Calu3 (cell line): ENCODE results near the gene ENTPD1. TPM values are rescaled to one million over a fixed set of nuclear protein-coding genes. Genes with fewer than 3 reads are reported as not detected.
"Not testable (repeated sequence)": the region's sequence is repeated elsewhere in the genome, so short reads cannot be mapped to it uniquely, and the experiment has no call there.

ENCODE experiments used
- BruUV-seq: library from RNA; stranded (reverse); fragments of 400-500 nt; replicated peaks from 2 replicates; lab custom pipeline; 2021; lab: Mats Ljungman, UMichigan
- CTCF ChIA-PET: fragments of 300-600 bp; sonication (Branson Sonifier 250); formaldehyde crosslinking; loops from one replicate; lab custom pipeline; 2022; ENCODE audit warnings: antibody characterized with exemption; lab: Charles Lee
- DNase-seq: peaks from one replicate; pipeline ENCODE4 v3.0.0; 2022
- H3K27ac Mint-ChIP-seq: one replicate; pipeline ENCODE4 v1.8.0; 2022; ENCODE audit warnings: mixed read lengths; ENCODE audit not compliant: unreplicated experiment
- H3K27me3 Mint-ChIP-seq: one replicate; pipeline ENCODE4 v1.8.0; 2022; ENCODE audit warnings: mixed read lengths; ENCODE audit not compliant: unreplicated experiment
- H3K36me3 Mint-ChIP-seq: one replicate; pipeline ENCODE4 v1.8.0; 2022; ENCODE audit warnings: mild to moderate bottlenecking, moderate library complexity, mixed read lengths; ENCODE audit not compliant: insufficient read depth, unreplicated experiment
- H3K4me1 Mint-ChIP-seq: one replicate; pipeline ENCODE4 v1.8.0; 2022; ENCODE audit warnings: mild to moderate bottlenecking, low read depth, mixed read lengths; ENCODE audit not compliant: unreplicated experiment
- H3K4me3 Mint-ChIP-seq: one replicate; pipeline ENCODE4 v1.8.0; 2022; ENCODE audit warnings: mild to moderate bottlenecking, low read depth, moderate library complexity, mixed read lengths; ENCODE audit not compliant: unreplicated experiment
- H3K9me3 Mint-ChIP-seq: one replicate; pipeline ENCODE4 v1.8.0; 2022; ENCODE audit warnings: low read depth, mixed read lengths; ENCODE audit not compliant: unreplicated experiment
- intact Hi-C: fragments of 100-400 bp; cut with micrococcal nuclease; formaldehyde crosslinking; loops from one replicate; pipeline ENCODE4 v1.10.0; 2022; ENCODE audit not compliant: unreplicated experiment
- total RNA-seq: library from RNA; stranded (reverse); gene quantifications from 2 replicates; pipeline ENCODE4 v1.2.3, GENCODE V29; 2022
- TF ChIP-seq, protein P1 (sequence below): fragments of 200-600 bp; IDR thresholded peaks from one replicate; pipeline ENCODE4 v1.8.0; 2022; ENCODE audit warnings: antibody characterized with exemption; ENCODE audit not compliant: unreplicated experiment

ENTPD1 gene
- total RNA-seq, 1 experiment from 2014 or later: 0.92 TPM

DNA sequence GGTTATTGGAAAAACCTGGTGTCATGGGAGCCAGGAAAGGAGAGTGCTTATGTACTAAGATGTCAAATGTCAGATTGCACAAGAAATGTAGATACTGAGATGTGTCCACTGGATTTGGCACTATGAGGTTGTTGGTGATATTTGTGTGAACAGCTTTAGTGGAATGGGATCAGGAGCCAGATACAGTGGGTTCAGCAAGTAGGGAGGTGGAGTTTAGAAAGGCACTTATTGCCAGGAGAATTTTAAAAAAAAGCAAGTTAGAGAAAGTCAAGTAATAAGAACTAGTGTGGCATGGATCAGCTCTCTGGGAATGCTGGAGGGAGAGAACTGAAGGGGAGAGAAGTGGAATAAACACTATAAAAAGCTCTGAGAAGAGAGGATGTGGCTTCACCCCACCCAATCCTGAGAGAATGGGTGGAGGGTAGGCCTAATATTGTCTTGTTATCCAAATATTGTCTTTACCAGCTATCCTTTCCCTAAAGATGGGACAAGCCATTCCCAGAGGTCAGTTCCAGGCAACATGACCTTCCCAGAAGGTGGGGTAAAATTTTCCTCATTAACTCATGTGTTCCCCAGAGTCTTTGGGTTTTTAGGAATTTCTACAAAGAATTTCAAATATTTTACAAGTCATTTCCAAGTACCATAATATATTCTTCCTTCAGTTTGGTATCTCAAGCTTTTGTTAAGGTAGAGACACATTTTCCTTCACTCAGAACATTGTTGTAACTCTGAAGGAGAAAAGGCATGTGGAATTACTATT lies 42.3 kb downstream of the ENTPD1 start:
- TF ChIP-seq, protein P1, sequence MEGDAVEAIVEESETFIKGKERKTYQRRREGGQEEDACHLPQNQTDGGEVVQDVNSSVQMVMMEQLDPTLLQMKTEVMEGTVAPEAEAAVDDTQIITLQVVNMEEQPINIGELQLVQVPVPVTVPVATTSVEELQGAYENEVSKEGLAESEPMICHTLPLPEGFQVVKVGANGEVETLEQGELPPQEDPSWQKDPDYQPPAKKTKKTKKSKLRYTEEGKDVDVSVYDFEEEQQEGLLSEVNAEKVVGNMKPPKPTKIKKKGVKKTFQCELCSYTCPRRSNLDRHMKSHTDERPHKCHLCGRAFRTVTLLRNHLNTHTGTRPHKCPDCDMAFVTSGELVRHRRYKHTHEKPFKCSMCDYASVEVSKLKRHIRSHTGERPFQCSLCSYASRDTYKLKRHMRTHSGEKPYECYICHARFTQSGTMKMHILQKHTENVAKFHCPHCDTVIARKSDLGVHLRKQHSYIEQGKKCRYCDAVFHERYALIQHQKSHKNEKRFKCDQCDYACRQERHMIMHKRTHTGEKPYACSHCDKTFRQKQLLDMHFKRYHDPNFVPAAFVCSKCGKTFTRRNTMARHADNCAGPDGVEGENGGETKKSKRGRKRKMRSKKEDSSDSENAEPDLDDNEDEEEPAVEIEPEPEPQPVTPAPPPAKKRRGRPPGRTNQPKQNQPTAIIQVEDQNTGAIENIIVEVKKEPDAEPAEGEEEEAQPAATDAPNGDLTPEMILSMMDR: no peak

DNA sequence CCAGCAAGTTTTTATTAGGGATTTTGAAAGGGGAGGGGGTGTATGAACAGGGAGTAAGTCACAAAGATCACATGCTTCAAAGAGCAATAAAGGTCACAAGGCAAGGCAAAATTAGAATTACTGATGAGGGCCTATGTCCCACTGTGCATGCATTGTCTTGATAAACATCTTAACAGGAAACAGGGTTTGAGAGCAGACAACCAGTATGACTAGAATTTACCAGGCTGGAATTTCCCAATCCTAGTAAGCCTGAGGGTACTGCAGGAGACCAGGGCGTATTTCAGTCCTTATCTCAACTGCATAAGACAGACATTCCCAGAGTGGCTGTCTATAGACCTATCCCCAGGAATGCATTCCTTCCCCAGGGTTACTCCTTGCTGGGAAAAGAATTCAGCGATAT lies 44.3 kb downstream of the ENTPD1 start:
- intact Hi-C loops, H3K9me3 Mint-ChIP-seq, BruUV-seq, CTCF ChIA-PET, H3K27ac Mint-ChIP-seq, H3K27me3 Mint-ChIP-seq, H3K36me3 Mint-ChIP-seq, H3K4me1 Mint-ChIP-seq, DNase-seq, H3K4me3 Mint-ChIP-seq: not testable (repeated sequence)

More for the DNA sequence above, 42.3 kb downstream of the ENTPD1 start:
- BruUV-seq: no TSS peak
- Mint-ChIP-seq H3K4me1 (no peaks in the 10 kb centered on the region), H3K27ac (no peak overlapping the region), H3K36me3 (no peaks in the 10 kb centered on the region), H3K4me3 (no peak overlapping the region), H3K9me3 (no peaks in the 10 kb centered on the region), H3K27me3 (no peaks in the 10 kb centered on the region)
- CTCF ChIA-PET: no interaction called here
- DNase-seq: no peak
- intact Hi-C loops: no loop called here

DNA sequence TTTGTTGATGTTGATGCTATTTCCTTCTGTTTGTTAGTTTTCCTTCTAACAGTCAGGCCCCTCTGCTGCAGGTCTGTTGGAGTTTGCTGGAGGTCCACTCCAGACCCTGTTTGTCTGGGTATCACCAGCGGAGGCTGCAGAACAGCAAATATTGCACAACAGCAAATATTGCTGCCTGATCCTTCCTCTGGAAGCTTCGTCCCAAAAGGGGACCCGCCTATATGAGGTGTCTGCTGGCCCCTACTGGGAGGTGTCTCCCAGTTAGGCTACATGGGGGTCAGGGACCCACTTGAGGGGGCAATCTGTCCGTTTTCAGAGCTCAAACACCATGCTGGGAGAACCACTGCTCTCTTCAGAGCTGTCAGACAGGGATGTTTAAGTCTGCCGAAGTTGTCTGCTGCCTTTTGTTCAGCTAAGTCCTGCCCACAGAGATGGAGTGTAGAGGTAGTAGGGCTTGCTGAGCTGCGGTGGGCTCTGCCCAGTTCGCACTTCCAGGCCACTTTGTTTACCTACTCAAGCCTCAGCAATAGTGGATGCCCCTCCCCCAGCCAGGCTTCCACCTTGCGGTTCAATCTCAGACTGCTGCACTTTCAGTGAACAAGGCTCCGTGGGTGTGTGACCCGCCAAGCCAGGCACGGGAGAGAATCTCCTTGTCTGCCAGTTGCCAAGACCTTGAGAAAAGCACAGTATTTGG lies 50.9 kb downstream of the ENTPD1 start:
- intact Hi-C loops, H3K27ac Mint-ChIP-seq, H3K4me3 Mint-ChIP-seq, BruUV-seq, DNase-seq, H3K9me3 Mint-ChIP-seq, CTCF ChIA-PET, H3K36me3 Mint-ChIP-seq: not testable (repeated sequence)
- peaks cover 17% of the 10 kb centered on the region for H3K4me1 Mint-ChIP-seq
- H3K27me3 Mint-ChIP-seq: peaks cover 14% of the 10 kb centered on the region

DNA sequence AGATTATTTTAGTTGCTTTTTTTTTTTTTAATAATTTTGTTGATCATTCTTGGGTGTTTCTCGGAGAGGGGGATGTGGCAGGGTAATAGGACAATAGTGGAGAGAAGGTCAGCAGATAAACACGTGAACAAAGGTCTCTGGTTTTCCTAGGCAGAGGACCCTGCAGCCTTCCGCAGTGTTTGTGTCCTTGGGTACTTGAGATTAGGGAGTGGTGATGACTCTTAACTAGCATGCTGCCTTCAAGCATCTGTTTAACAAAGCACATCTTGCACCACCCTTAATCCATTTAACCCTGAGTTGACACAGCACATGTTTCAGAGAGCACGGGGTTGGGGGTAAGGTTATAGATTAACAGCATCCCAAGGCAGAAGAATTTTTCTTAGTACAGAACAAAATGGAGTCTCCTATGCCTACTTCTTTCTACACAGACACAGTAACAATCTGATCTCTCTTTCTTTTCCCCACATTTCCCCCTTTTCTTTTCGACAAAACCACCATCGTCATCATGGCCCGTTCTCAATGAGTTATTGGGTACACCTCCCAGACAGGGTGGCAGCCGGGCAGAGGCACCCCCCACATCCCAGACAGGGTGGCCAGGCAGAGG lies 52.8 kb downstream of the ENTPD1 start:
- H3K9me3 Mint-ChIP-seq, CTCF ChIA-PET, H3K36me3 Mint-ChIP-seq, H3K27ac Mint-ChIP-seq, H3K4me3 Mint-ChIP-seq, DNase-seq, BruUV-seq, intact Hi-C loops: not testable (repeated sequence)
- Mint-ChIP-seq H3K4me1 (peaks cover 22% of the 10 kb centered on the region), H3K27me3 (peaks cover 14% of the 10 kb centered on the region)

DNA sequence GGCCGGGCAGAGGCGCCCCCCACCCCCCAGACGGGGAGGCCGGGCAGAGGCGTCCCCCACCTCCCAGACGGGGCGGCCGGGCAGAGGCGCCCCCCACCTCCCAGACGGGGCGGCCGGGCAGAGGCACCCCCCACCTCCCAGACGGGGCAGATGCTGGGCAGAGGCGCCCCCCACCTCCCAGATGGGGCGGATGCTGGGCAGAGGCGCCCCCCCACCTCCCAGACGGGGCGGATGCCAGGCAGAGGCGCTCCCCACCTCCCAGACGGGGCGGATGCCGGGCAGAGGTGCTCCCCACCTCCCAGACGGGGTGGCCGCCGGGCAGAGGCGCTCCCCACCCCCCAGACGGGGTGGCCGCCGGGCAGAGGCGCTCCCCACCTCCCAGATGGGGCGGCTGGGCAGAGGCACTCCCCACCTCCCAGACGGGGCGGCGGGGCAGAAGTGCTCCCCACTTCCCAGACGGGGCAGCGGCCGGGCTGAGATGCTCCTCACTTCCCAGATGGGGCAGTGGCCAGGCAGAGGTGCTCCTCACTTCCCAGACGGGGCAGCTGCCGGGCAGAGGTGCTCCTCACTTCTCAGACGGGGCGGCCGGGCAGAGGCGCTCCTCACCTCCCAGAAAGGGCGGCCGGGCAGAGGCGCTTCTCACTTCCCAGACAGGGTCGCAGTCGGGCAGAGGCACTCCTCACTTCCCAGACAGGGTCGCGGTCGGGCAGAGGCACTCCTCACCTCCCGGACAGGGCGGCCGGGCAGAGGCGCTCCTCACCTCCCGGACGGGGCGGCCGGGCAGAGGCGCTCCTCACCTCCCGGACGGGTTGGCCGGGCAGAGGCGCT lies 53.6 kb downstream of the ENTPD1 start:
- BruUV-seq: no TSS peak
- H3K27ac Mint-ChIP-seq: no peak overlapping the region
- CTCF ChIA-PET: no interaction called here
- TF ChIP-seq, protein P1: no peak
- no peak overlapping the region for H3K4me3 Mint-ChIP-seq
- H3K4me1 Mint-ChIP-seq: peaks cover 29% of the 10 kb centered on the region
- no peaks in the 10 kb centered on the region for H3K36me3 Mint-ChIP-seq
- intact Hi-C loops: no loop called here
- peaks cover 3% of the 10 kb centered on the region for H3K9me3 Mint-ChIP-seq
- DNase-seq: no peak
- H3K27me3 Mint-ChIP-seq: peaks cover 14% of the 10 kb centered on the region
